IPS DF 4.7 (cell line): ENCODE results near the gene SH3BP1.

Experiments
- DNase-seq: peaks from one replicate; pipeline ENCODE4 v3.0.0-alpha.2; 2013; ENCODE audit warnings: low spot score; ENCODE audit errors: extremely low read depth

Gene SH3BP1

DNA sequence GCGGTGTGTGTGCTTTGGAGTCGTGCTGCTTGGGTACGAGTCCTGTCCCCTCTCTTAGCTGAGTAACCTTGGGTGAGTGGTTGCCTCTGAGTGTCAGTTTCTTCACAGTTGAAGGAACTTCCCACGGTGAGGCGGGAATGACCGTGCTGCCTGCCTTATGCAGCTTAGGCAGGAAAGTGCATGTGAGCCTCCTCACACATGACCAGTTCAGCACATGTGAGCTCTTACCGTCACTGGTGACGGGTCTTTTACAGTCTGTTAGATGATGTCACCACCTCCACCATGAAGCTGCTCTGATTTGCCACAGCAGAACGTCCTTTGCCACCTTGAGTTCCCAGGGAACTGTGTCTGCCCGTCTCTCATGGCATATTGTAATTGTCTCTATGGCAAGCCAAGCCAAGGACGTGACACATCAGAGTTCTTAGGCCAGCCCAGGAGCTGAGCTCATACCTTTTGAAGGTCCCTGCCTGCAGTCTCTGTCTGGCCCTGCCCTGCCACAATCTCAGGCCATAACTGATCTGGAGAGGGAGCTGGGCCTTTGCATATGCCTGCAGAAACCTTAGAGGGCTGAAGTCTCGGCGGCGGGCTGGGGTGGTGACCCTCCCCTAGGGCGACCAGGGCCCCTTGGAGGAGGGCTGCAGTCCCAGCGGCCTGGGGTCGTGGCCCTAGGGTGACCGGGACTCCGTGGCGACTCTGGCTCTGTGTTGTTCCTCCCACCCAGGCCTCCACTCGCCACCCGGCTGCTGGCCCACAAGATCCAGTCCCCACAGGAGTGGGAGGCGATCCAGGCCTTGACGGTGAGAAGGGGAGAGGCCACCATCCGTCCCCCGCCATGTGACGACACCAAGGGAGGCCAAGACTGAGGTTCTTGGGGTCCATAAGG lies 23.0 kb upstream of the SH3BP1 start:
- no peak for DNase-seq

GRCh38 chr22:37617431-37617830 lies 22.0 kb upstream of the SH3BP1 start:
- DNase-seq = no peak

- no peak for DNase-seq
Measured at GRCh38 chr22:37618072-37618656, 21.3 kb upstream of the SH3BP1 start.

- no peak for DNase-seq
Measured at GRCh38 chr22:37618674-37619073, 20.8 kb upstream of the SH3BP1 start.

DNA sequence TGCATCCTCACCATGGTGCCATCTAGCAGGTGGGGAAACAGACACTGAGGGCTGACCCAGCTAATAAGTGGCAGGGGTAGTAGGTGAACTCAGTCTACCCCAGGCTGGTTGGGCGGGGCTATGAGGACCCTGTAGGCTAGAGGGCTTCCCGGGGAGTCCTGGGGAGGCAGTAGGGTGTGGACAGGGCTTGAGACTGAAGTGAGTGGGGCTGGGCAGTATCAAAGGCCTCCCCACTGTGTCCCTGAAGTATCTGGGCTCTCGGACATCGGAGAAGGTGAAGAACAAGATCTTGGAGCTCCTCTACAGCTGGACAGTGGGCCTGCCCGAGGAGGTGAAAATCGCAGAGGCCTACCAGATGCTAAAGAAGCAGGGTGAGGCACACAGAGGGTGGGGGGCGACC lies 19.5 kb upstream of the SH3BP1 start:
- DNase-seq = no peak

DNA sequence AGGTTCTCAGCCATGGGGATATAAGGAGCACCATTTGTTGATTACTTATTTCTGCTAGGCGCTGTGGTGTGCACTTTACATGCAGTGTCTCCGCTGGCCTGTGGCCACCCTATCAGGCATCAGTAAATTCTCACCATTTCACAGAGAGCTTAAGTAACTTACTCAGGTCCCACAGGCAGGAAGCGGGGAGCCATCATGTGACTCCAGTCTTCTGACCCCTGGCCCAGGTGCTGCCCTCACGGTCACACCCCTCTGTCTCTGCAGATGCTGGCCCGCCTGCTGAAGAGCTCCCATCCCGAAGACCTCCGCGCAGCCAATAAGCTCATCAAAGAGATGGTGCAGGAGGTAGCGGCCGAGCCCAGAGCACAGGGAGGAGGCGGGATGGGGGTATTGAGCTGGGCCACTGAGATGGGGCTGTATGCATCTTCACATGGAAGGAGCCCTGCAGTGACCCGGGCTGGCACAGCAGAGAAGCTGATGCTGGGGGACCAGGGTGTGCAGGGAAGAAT lies 18.1 kb upstream of the SH3BP1 start:
- no peak for DNase-seq

DNA sequence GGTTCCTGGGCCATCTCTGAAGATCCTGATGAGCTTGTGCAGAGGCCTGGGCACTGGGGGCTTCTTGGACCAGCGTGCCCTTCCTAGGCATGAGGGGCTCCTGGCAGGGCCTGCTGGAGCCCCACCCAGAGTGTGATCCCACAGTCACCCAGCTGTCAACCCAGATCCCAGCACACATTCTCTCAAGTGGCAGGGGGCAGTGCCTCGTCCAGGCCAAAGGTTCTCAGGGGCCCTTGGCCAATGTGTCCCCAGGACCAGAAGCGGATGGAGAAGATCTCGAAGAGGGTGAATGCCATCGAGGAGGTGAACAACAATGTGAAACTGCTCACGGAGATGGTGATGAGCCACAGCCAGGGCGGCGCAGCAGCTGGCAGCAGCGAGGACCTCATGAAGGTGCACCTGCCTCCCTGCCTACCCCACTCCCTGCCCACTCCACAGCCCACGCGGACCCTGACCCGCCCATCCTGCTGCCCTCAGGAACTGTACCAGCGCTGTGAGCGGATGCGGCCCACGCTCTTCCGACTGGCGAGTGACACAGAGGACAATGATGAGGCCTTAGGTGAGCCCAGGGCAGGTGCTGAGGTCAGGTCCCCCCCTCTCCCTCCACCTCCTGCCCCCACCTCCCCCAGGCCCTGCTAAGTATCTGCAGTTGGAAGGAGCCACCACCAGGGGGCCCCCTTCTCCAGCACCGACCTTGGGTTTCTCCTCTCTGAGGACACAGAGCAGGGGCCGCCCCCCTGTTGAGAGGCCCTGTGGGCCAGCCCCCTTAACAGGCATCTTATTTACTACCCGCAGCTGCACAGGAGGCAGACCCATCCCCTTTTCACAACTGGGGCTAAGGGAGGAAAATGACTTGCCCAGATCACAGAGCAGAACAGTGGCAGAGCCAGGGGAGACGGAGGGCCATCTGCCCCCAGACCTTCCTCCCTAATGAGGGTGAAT lies 16.1 kb upstream of the SH3BP1 start:
- no peak for DNase-seq

DNA sequence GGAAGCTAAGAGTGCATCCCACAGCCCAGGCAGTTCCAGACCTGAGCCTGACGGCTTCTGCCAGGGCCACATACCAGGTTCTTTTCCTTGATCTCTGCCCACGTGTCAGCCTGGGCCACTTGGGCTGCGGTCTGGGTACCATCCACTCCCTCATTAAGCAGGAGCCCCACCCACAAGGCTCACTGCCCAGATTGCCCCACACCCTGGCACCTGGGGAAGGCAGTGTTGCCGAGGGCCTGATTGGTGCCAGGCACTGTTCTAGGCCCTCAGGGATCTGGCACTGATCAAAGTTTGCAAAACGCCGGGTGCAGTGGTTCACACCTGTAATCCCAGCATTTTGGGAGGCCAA lies 15.5 kb upstream of the SH3BP1 start:
- no peak for DNase-seq

GRCh38 chr22:37624876-37625275 lies 14.6 kb upstream of the SH3BP1 start:
- no peak for DNase-seq

DNA sequence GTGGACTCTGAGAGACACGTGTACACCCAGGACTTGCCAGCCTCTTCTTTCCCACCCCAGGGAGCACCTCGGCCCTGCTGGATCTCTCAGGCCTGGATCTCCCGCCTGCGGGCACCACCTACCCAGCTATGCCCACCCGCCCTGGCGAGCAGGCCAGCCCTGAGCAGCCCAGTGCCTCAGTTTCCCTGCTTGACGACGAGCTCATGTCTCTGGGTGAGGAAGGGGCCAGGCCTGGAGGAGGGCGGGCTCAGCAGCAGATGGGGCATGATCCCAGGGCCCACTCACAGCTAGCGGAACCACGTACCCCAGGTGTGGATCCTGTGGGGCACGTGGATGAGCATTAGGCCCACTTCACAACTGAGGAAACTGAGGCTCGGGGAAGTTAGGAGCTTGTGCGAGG lies 13.7 kb upstream of the SH3BP1 start:
- DNase-seq = no peak

DNA sequence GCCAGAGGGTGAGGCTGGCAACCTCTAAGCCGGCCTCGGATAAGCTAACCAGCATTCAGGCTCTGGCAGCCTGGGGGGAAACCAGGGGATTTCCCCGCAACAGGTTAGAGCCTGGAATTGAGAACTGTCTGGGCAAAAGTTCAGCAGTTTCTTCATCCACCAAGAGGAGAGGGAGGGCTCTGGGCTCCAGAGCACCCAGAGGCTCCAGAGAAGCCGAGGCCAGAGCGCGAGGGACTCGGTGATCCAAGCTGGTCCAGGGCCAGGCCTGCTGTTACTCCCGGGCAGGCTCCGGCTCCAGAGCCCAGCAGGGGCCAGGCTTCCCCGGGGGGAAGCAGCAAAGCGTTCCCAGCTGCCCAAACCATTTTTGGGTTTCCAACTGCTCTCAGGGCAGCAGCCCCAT lies 13.3 kb upstream of the SH3BP1 start:
- DNase-seq = no peak

DNA sequence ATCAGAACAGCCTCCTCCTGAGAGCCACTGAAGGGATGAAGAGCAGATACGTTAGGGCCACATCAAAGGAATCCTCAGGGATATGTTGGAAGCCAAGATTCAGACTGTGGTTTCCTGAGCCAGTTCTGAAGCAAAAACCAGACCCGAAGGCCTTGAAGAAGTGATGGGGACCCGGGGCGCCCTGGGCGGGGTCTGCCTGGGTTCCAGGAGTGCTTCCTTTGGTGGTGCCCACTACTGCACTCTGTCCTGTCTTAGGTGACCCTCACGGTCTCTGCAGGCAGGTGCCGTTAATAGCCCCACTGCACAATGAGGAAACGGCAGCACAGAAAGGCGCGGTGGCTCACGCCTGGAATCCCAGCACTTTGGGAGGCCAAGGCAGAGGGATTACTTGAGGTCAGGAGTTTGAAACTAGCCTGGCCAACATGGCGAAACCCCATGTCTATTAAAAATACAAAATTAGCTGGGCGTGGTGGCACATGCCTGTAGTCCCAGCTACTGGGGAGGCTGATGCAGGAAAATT lies 12.9 kb upstream of the SH3BP1 start:
- no peak for DNase-seq

GRCh38 chr22:37627121-37627520 lies 12.3 kb upstream of the SH3BP1 start:
- no peak for DNase-seq

DNA sequence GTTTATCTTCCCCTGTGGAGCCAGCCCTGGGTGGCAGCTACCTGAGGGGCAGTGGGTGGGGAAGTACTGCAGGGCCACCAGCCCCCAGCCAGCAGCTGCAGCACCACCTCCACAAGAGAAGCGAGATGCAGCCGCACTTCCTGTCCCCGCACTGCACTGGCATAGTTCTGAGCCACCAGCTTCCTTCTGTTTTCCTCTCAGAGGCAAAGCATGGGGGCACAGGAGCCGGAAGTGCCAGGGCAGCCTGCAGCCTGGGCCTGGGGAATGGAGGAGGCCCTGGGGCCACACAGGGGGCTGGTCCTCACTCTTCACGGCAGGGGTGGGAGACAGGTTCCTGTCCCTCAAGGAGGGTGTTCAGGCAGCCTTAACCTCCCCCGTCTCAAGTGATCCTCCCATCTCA lies 11.9 kb upstream of the SH3BP1 start:
- no peak for DNase-seq

- DNase-seq = no peak
Measured at GRCh38 chr22:37628830-37629229, 10.6 kb upstream of the SH3BP1 start.

DNA sequence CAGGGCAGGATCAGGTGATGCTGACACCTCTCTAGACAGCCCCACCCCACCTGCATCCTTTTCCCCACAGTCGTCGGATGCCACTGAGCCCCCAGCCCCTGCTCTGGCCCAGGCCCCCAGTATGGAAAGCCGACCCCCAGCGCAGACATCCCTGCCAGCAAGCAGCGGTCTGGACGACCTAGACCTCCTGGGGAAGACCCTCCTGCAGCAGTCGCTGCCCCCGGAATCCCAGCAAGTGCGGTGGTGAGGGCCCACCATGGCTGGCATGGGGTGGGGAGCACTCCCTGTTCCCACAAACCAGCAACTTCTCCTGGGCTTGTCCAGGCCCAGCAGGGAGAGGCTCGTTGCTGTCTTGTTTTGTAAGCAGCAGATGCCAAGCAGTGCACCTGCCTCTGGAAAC lies 9.5 kb upstream of the SH3BP1 start:
- no peak for DNase-seq

- no peak for DNase-seq
Measured at GRCh38 chr22:37630839-37631435, 8.5 kb upstream of the SH3BP1 start.

DNA sequence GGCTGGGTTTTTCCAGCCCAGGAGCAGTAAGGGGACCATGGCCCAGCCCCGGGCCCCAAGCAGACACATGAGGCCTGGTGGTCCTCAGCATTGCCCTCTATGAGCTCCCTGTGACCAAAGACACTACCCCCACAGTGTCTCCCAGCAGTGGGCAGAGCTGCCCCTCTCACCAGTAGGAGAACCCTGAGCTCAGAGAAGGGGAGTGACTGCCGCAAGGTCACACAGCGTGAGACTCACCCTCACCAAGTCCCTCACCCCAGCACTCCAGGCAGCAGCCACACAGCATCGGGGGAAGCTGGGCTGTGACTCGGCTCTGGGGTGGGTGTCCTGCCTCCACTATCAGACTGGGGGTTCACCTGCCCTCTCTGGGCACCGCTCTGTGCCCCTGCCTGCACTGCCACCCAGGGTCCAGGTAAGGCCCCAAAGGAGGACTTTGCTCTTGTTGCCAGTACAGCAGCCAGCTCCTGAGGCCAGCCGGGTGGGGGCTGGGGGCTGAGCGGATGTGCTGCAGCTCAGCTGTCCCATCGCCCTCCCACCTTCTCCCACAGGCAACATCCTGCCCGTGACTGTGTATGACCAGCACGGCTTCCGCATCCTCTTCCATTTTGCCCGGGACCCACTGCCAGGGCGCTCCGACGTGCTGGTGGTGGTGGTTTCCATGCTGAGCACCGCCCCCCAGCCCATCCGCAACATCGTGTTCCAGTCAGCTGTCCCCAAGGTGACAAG lies 7.9 kb upstream of the SH3BP1 start:
- DNase-seq = no peak

DNA sequence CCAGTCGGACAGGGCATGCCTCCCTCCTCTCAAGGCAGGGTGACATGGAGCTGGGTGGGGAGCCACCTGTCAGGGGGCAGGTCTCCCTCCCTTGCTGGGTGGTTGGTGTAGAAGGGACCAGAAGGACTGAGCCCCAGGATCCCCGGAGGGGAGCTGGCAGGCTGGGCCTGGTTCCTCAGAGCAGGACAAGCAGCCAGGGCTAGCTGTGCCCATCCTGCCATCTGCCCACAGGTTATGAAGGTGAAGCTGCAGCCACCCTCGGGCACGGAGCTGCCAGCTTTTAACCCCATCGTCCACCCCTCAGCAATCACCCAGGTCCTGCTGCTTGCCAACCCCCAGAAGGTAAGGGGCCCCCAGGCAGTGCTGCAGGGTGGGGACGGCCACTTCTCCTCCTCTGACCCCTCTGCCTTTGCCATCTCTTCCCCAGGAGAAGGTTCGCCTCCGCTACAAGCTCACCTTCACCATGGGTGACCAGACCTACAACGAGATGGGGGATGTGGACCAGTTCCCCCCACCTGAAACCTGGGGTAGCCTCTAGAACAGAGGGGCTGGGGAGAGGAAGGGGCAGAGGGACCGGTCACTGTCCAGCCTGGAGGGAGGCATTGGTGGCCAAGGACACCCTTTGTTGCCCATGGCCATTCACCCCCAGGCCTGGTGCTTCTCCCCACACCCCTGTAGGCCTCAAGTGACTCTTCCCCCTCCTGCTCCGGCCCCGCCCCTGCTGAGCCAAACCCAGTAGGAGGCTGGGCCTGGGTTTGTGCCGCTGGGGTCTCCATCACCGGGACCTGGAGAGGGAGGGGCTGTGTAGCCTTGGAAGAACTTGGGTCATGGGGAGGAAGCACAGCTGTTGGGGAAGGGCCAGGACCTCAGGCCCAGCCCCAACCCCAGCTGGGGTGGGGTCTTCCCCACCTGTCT lies 7.0 kb upstream of the SH3BP1 start:
- DNase-seq = no peak
